HepG2 (cell line): ENCODE data around the gene TRDN. TPM values are rescaled to one million over a fixed set of nuclear protein-coding genes. Genes with fewer than 3 reads are reported as not detected.

ENCODE experiments used
- CCDC6 ChIP-seq: sonication (generic); formaldehyde crosslinking; IDR thresholded peaks from 2 replicates; pipeline ENCODE4 v1.8.1; 2022; ENCODE audit warnings: mild to moderate bottlenecking, missing genetic modification reagents, moderate library complexity
- FLYWCH1 ChIP-seq: sonication (generic); formaldehyde crosslinking; IDR thresholded peaks from 2 replicates; pipeline ENCODE4 v1.8.1; 2023; ENCODE audit warnings: mild to moderate bottlenecking, missing genetic modification reagents
- JUN ChIP-seq: sonication (generic); formaldehyde crosslinking; IDR thresholded peaks from 2 replicates; pipeline ENCODE4 v1.4.0; 2020; ENCODE audit warnings: mild to moderate bottlenecking, missing genetic modification reagents
- KAT2B ChIP-seq: fragments of 150-350 bp; IDR thresholded peaks from 2 replicates; pipeline ENCODE4 v1.6.1; 2014; ENCODE audit warnings: low read depth, low read length, borderline replicate concordance
- MAFK ChIP-seq, 2 experiments: IDR thresholded peaks in 1 of 2; conservative IDR thresholded peaks in 1 of 2; 2 replicates each; pipeline ENCODE4 v1.6.1; 2011; ENCODE audit warnings: improper control_type of control experiment in 2 of 2, low read length in 2 of 2
- MLLT10 ChIP-seq: sonication (generic); formaldehyde crosslinking; IDR thresholded peaks from 2 replicates; pipeline ENCODE4 v1.4.0; 2020; ENCODE audit warnings: missing genetic modification reagents
- MTF1 ChIP-seq: sonication (generic); formaldehyde crosslinking; IDR thresholded peaks from 2 replicates; pipeline ENCODE4 v1.5.0; 2020; ENCODE audit warnings: missing genetic modification reagents
- PHF20 ChIP-seq: sonication (generic); formaldehyde crosslinking; IDR thresholded peaks from 2 replicates; pipeline ENCODE4 v1.5.0; 2020; ENCODE audit warnings: mild to moderate bottlenecking, missing genetic modification reagents
- PITX1 ChIP-seq: sonication (generic); formaldehyde crosslinking; IDR thresholded peaks from 2 replicates; pipeline ENCODE4 v1.5.1; 2020; ENCODE audit warnings: mild to moderate bottlenecking, missing genetic modification reagents
- SMAD3 ChIP-seq: sonication (generic); formaldehyde crosslinking; IDR thresholded peaks from 2 replicates; pipeline ENCODE4 v1.4.0; 2020; ENCODE audit warnings: missing genetic modification reagents
- ZNF136 ChIP-seq: sonication (generic); formaldehyde crosslinking; IDR thresholded peaks from 2 replicates; pipeline ENCODE4 v1.8.1; 2022; ENCODE audit warnings: low read depth, mild to moderate bottlenecking, moderate library complexity, missing genetic modification reagents
- ZNF160 ChIP-seq: sonication (generic); formaldehyde crosslinking; IDR thresholded peaks from 2 replicates; pipeline ENCODE4 v1.8.0; 2022; ENCODE audit warnings: mild to moderate bottlenecking, inconsistent platforms, missing genetic modification reagents
- ZNF276 ChIP-seq: sonication (generic); formaldehyde crosslinking; IDR thresholded peaks from 2 replicates; pipeline ENCODE4 v1.4.0; 2020; ENCODE audit warnings: mild to moderate bottlenecking, low read depth, missing genetic modification reagents
- ZNF674 ChIP-seq: sonication (generic); formaldehyde crosslinking; IDR thresholded peaks from 2 replicates; pipeline ENCODE4 v1.5.0; 2020; ENCODE audit warnings: low read depth, mild to moderate bottlenecking, missing genetic modification reagents
- ZNF740 ChIP-seq: sonication (generic); formaldehyde crosslinking; IDR thresholded peaks from 2 replicates; pipeline ENCODE4 v1.4.0; 2020; ENCODE audit warnings: missing genetic modification reagents
- polyA plus RNA-seq, 8 experiments: library from polyadenylated mRNA; depleted of rRNA in 3 of 8; stranded (reverse) in 7 of 8; unstranded in 1 of 8; fragments of >200 nt; fragmentation: Illumina TruSeq in 4 of 8; extraction: Trizol in 4 of 8; gene quantifications; 2 replicates each; pipeline versions ENCODE4 v1.2.1 to v1.2.3, GENCODE V29; 2011 to 2016; ENCODE audit warnings: low read depth in 4 of 8, missing spikeins in 1 of 8, mixed read lengths in 1 of 8; ENCODE audit not compliant: insufficient read depth in 1 of 8
- total RNA-seq, 5 experiments: library from RNA; depleted of rRNA; stranded (reverse); fragments of >200 nt; fragmentation: Illumina TruSeq; extraction: Trizol; gene quantifications; 2 replicates each; pipeline ENCODE4 v1.2.3, GENCODE V29; 2016; ENCODE audit warnings: low read depth in 1 of 5

TRDN gene
- total and polyA plus RNA-seq, 2 of the 13 experiments (the other 11 are each of a cell fraction or from before 2014, with no cell fraction given) = not detected

- TF ChIP-seq MTF1 (no peak), MAFK (conservative IDR thresholded peaks at IDR 0.05 in 1 of 2, IDR thresholded peaks at IDR 0.05 in 1 of 2; ENCODE audit: low read length in 2 of 2) (peak; percentile 93 to 94), PITX1 (CRISPR knock-in tag) (no peak), ZNF136 (CRISPR knock-in tag) (no peak), FLYWCH1 (no peak), CCDC6 (CRISPR knock-in tag) (no peak), ZNF160 (no peak), JUN (CRISPR knock-in tag) (no peak), ZNF740 (CRISPR knock-in tag) (no peak), PHF20 (CRISPR knock-in tag) (no peak), ZNF276 (CRISPR knock-in tag) (no peak), KAT2B (peak; percentile 84), SMAD3 (CRISPR knock-in tag) (no peak), MLLT10 (no peak), ZNF674 (CRISPR knock-in tag) (no peak)
Measured at GRCh38 chr6:123323452-123324329, 313.1 kb downstream of the TRDN start (continued).
